ENCODE data around the gene NISCH. TPM values are rescaled to one million over a fixed set of nuclear protein-coding genes. Genes with fewer than 3 reads are reported as not detected.

NISCH gene
- total and polyA plus RNA-seq, 2 of the 8 experiments (the other 6 are each of a cell fraction or from before 2014, with no cell fraction given): 71.2 to 71.9 TPM

GRCh38 chr3:52527732-52528585 is 72.6 kb downstream of the NISCH start:
- Histone ChIP-seq H3K4me3 (ENCODE audit: extremely low read depth in 1 of 4, insufficient read depth in 2 of 4, low read depth in 3 of 4, low read length in 4 of 4) (no peak overlapping the region), H2BK15ac (ENCODE audit: low read length) (no peak overlapping the region), H4K5ac (ENCODE audit: insufficient read length, low read depth, low read length) (no peak overlapping the region), H3K4me1 (replicated peaks in 1 of 4; ENCODE audit: control insufficient read depth in 3 of 4, insufficient read depth in 4 of 4, low read length in 3 of 4) (peaks cover 0 to 9% (median 5%) of the 10 kb centered on the region in 4 experiments; a peak in 6 of 7 replicates), H3K23me2 (ENCODE audit: low read depth, low read length) (peaks cover 6% of the 10 kb centered on the region; the same call in 1 of the 2 replicates), H4K8ac (ENCODE audit: extremely low read depth, insufficient read depth, low read length) (peak overlapping the region; percentile 57), H4K20me1 (replicated peaks in 1 of 2; ENCODE audit: control insufficient read depth in 1 of 2, insufficient read depth in 2 of 2, low read length in 2 of 2) (peaks cover 17 to 48% of the 10 kb centered on the region in 2 experiments), H3K56ac (replicated peaks; ENCODE audit: insufficient read length, low read depth, low read length) (no peak overlapping the region), H2AK5ac (ENCODE audit: low read depth, low read length) (no peak overlapping the region), H3K36me3 (ENCODE audit: control insufficient read depth in 2 of 4, insufficient read depth in 4 of 4, low read length in 3 of 4) (peaks cover 27 to 68% (median 42%) of the 10 kb centered on the region in 4 experiments), H2BK20ac (ENCODE audit: low read length) (no peak overlapping the region), H3K23ac (ENCODE audit: insufficient read length) (no peak overlapping the region), H4K91ac (replicated peaks; ENCODE audit: insufficient read length, low read length) (no peak overlapping the region), H3K27me3 (replicated peaks in 1 of 4; ENCODE audit: control insufficient read depth in 3 of 4, extremely low read depth in 1 of 4, insufficient read depth in 3 of 4, low read length in 3 of 4) (no peaks in the 10 kb centered on the region), H2BK120ac (replicated peaks; ENCODE audit: low read depth, low read length) (no peak overlapping the region), H2AFZ (ENCODE audit: low read length) (no peak overlapping the region), H3K9ac (replicated peaks in 1 of 4; ENCODE audit: extremely low read depth in 1 of 4, low read depth in 3 of 4, low read length in 3 of 4) (no peak overlapping the region), H3K4me2 (ENCODE audit: insufficient read depth in 1 of 2, low read depth in 2 of 2, low read length in 2 of 2) (no peak overlapping the region), H2BK5ac (ENCODE audit: low read depth, low read length) (no peak overlapping the region; the same call in 1 of the 2 replicates), H3K18ac (ENCODE audit: extremely low read depth, low read length) (no peak overlapping the region), H3K79me2 (ENCODE audit: control insufficient read depth in 1 of 2, insufficient read depth in 2 of 2, low read length in 2 of 2) (peaks cover 0 to 35% of the 10 kb centered on the region in 2 experiments; a peak in 2 of 4 replicates), H2BK12ac (ENCODE audit: low read depth, low read length) (no peak overlapping the region), H3K9me3 (ENCODE audit: insufficient read depth in 2 of 2, low read depth in 1 of 2, low read length in 1 of 2) (no peaks in the 10 kb centered on the region), H3K27ac (ENCODE audit: low read depth, low read length) (no peak overlapping the region), H3K14ac (ENCODE audit: insufficient read length) (no peak overlapping the region), H3K79me1 (ENCODE audit: low read depth, low read length) (peaks cover 33% of the 10 kb centered on the region), H3K4ac (replicated peaks; ENCODE audit: insufficient read length, low read depth, low read length) (no peak overlapping the region)
- POLR2A ChIA-PET (ENCODE audit: partially characterized antibody): interaction anchor here (1.0 to 2.0 kb wide), 4 partner anchors 10 to 33 kb away, joined by 3 to 9 read pairs (median 4); partner anchors contain the start of gene STAB1
- DNase-seq (ENCODE audit: low read depth in 1 of 2, low spot score in 2 of 2) (no peak), FAIRE-seq (no peak)
- CTCF ChIA-PET (ENCODE audit: partially characterized antibody): interaction anchor here (0.7 to 2.2 kb wide), 6 partner anchors 14 to 80 kb away, joined by 3 to 5 read pairs (median 4); no protein-coding TSS in a partner anchor
- WGBS, 2 experiments (ENCODE audit: extremely low coverage in 1 of 2, insufficient coverage in 1 of 2, insufficient read length in 1 of 2, insufficient replicate concordance in 2 of 2, low coverage in 1 of 2, low lambda C conversion rate in 2 of 2, missing lambda C conversion rate in 1 of 2): 78% methylated on average over 18 of the region's 18 CpGs; no CpG with 5 or more reads in 1 of the 2 experiments
- TF ChIP-seq CBX8 (IDR thresholded peaks at IDR 0.05; ENCODE audit: borderline replicate concordance, low read depth, low read length): no peak
- no peak for TF ChIP-seq TAF7 (optimal IDR thresholded peaks at IDR 0.05; ENCODE audit: borderline replicate concordance, low read depth, low read length)
- TF ChIP-seq BCL11A (IDR thresholded peaks at IDR 0.05; ENCODE audit: low read depth in 2 of 2, low read length in 2 of 2): no peak
- TF ChIP-seq PHF8 (conservative IDR thresholded peaks at IDR 0.05; ENCODE audit: low read depth, low read length): no peak
- TF ChIP-seq HDAC2 (IDR thresholded peaks at IDR 0.05; ENCODE audit: borderline replicate concordance in 1 of 2, low read depth in 2 of 2, low read length in 2 of 2): no peak
- no peak for TF ChIP-seq JUN (IDR thresholded peaks at IDR 0.05; ENCODE audit: low read depth, low read length)
- TF ChIP-seq TAF1 (IDR thresholded peaks at IDR 0.05; ENCODE audit: low read depth, low read length): no peak
- no peak for TF ChIP-seq RBBP5 (IDR thresholded peaks at IDR 0.05; ENCODE audit: borderline replicate concordance, low read depth, low read length)
- TF ChIP-seq POLR2A (IDR thresholded peaks at IDR 0.05; ENCODE audit: control extremely low read depth in 1 of 2, low read depth in 2 of 2, low read length in 2 of 2): no peak
- no peak for TF ChIP-seq NRF1 (IDR thresholded peaks at IDR 0.05; ENCODE audit: low read depth, low read length)
- TF ChIP-seq RFX5 (IDR thresholded peaks at IDR 0.05; ENCODE audit: borderline replicate concordance, low read depth, low read length): no peak
- no peak for TF ChIP-seq KDM4A (IDR thresholded peaks at IDR 0.05; ENCODE audit: low read depth, low read length, severe bottlenecking)

Data from H1 (cell line).